HG03378 (cell line): Measurements from ENCODE around the gene CIITA.
A peak's percentile ranks its signal among the peaks of the same experiment; 100 is the strongest.

Source experiments
- ATAC-seq: cut with Tn5 transposase; IDR thresholded peaks from one replicate; pipeline ENCODE4 v1.9.1; 2021; ENCODE audit warnings: mild to moderate bottlenecking, moderate library complexity; ENCODE audit not compliant: unreplicated experiment

The CIITA gene

DNA sequence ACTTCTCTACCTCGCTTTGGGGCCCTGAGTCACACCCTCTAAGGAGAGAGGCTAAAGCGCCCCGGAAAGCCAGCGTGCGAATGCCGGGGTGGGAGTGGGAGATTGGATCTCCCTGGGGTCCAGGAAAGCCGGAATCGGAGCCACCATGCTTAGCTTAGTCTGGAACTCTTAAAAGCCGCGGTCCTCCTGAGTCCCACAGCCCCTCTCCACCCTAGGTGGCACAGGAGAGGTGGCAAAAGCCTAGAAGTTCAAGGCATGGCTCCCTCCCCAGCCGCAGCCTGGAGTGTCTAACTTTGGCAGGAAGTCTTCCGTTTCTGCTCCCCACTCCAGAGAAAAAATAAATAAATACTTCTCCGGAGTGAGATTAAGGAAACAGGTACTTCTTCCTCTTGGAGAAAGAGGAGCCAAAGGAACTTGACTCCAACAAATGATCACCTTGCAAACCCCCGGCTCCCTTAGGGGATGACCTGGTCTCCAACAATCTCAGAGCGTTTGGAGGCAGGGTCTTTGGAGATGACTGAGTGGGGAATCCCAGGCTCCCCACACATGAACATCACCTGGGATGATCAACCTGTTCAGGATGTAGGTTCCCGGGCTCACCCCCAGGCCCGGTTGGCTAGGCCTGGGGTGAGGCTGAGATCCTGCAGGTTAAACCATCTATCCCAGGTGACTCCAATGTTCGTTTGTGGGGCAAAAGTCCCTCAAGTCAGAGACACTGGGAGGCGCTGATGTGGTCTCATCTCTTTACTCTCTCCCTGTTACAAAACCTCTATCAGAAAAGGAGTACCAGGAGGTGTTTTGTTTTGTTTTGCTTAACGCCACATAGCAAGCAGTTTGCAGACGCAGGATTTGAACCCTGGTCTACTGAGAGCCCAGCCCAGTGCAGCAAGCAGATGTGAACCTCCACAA lies 2.9 kb downstream of the CIITA start:
- no peak for ATAC-seq

DNA sequence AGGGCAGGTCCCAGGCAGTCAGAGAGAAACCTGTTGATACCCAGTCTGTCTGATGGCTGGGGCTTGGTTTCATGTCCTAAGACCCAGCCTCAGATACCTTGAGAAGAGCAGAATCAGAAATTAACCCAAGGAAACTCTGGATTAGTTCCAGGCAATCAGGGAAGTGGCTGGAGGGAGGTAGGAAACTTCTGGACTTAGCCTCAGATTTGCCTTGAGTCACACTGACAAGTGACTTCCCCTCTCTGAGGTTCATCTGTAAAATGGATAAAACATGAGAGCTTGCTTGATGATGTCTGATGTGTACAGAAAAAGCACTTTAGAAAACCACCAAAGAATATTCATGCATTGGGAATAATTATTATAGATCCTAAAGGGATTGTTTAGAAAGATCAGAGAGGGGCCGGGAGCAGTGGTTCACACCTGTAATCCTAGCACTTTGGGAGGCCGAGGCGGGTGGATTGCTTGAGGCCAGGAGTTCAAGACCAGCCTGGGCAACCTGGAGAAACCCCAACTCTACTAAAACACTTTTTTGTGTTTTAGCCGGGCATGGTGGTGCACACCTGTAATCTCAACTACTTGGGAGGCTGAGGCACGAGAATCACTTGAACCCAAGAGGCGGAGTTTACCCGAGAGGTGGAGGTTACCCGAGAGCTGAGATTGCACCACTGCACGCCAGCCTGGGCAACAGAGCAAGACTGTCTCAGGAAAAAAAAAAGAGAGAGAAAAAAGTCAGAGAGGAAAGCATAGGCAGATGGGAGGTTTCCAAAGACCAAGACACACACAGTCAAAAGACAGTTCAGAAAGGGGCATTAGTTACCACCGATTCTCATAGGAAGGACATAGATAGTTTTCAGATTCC lies 3.8 kb downstream of the CIITA start:
- ATAC-seq = no peak

DNA sequence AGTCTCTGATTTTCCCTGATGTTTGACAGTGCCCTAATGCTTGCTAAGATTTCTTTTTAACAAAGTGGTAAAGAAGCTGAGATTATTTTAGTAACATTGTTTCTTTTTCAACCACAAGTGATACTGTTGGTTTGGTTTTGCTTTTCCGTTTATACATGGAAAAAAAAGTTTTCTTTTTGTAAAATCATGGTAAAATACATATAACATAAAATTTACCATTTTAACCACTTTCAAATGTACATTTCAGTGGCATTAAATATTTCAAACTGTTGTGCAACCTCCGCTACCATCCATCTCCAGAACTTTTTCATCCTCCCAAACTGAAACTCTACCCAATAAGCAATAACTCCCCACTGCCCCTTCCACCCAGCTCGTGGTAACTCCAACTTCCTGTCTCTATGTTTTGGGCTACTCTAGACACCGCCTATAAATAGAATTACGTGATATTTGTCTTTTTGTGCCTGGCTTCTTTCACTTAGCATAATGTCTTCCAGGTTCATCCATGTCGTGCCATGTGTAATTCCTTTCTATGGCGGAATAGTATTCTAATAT lies 4.6 kb downstream of the CIITA start:
- ATAC-seq = no peak

DNA sequence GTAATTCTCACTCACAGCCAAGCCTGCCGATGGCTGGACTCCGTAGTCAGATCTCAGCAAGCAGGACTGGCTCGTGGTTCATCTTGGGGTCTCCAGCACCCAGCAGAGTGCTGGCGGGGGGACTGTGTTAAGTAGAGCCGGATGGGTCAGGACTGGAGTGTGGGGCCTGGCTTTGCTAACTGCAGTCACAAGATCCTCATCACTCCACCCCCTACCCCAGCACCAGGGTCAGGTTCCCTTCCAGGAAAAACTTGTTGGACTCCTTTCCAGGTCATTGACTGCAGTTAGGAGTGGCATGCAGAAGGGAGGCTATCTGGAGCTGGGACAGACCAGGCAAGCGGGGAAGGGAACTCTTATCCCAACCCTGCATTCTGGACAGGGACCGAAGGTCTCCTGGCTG lies 6.0 kb downstream of the CIITA start:
- ATAC-seq = no peak

DNA sequence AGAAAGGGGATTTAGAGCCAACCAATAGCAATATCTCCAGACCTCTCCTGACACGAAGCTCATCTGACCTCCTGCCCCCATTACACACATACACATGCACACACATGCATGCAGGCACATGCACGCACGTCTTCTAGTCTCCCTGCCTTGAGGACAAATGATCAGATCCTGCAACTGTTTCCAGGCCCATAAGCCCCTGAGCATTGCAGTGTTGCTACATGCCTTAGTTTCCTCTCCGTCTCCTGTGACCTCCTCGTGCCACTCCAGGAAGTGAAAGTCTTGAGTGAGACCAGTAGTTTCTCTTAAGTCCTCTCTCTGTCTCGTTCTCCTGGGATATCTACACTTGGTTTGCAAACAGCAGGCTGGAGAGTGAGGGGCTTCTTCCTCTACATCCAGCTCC lies 8.2 kb downstream of the CIITA start:
- no peak for ATAC-seq

DNA sequence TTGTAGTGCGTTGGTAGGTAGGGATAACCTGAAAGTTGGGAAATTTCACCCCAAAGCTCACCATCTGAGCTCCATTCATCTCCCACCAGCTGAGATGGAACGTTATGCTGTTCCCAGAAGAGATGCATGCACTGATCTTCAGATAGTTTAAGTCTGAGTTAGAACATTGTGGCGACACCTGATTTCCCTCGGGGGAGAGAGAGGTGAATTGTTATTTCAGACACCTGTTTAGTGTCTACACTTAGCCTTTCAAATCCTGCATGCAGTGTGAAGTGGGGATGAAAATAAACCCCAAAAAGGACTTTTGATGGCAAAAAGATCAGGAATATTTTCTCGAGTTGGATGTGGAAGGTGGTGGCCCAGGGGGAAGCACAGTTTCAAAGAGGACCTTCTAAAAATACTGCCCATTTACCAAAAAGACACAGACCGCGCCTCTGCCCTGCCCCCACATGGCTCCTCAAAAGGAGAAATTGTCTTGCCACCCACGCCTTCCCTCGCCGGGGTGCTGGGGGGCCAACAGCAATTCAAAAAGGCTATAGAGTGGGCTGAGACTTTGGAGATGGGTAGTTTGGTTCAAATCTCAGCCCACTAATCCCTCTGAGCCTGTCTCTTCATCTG lies 11.4 kb downstream of the CIITA start:
- no peak for ATAC-seq

DNA sequence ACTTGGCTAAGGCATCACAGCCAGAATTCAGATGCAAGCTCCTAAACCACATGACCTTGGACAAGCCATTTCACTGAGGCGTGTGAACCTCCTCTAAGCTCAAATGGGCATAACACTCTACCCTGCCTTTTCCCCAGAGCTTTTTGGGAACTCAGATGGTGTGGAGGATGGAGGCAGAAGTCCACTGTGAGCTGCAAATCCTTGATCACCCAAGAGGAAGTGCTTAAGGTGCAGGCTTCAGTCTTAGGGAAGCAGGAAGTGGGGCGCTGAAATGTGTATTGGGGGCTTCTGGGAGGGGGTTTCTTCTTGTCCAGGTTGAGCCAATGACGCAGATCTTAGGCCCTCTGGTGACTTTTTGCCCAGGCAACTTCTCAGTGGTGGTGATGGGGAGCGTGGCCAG lies 12.9 kb downstream of the CIITA start:
- ATAC-seq = no peak

DNA sequence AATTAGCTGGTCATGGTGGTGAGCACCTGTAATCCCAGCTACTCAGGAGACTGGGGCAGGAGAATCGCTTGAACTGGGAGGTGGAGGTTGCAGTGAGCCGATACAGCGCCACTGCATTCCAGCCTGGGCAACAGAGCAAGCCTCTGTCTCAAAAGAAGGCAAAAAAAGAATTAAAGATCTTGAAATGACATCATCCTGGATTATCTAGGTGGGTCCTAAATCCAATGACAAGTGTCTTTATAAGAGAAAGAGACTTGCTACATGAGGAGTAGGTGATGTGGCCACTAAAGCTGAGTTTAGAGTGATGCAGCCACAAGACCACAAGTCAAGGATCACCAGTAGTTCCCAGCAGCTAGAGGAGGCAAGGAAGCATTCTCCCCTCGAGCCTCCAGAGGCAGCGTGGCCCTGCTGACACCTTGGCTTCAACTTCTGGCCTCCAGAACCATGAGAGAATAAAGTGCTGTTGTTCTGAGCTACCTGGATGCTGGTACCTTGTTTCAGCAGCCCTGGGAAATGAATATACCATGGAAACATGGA lies 15.8 kb downstream of the CIITA start:
- no peak for ATAC-seq

DNA sequence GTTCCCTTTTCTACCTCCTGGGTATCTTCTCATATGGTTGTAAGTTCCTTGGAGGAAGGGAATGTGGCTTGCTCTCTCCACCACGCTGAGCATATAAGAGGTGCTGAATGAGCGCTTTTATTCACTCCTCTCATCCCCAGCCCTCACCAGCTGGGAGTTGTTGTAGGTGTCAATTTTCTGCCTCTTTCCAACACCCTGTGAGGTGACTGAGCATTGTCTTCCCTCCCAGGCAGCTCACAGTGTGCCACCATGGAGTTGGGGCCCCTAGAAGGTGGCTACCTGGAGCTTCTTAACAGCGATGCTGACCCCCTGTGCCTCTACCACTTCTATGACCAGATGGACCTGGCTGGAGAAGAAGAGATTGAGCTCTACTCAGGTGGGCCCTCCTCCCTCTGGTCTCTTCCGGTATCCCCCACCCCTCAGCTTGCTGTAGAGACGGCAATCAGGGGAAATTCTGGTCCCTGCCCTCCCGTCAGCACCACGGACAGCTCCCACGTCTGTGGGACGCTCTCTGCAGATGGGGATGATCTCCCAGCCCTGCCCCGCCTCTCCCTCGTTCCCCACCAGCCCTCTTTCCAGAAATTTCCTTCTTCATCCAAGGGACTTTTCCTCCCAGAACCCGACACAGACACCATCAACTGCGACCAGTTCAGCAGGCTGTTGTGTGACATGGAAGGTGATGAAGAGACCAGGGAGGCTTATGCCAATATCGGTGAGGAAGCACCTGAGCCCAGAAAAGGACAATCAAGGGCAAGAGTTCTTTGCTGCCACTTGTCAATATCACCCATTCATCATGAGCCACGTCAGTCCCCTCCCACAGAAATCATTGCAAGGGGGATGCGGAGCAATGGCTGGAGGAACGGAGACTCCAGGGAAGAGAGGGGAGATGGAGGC lies 18.3 kb downstream of the CIITA start:
- ATAC-seq = no peak

DNA sequence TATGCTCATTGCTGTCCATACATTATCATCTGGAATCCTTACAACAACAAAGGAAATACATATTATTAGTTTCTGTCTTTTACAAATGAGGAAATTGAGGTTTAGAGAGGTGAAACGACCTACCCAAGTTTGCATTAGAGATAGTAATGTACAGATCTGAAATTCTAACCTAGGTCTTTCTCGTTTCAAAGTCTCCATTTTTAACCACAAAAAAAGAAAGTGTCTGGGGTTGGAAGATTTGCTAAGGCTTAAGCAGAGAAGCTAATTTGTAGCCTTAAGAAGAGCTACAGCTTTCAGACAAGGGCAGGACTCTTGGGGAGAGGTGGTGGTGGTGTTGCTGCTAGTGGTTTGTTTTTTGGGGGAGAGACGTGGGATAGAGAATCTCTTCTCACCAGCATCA lies 19.2 kb downstream of the CIITA start:
- no peak for ATAC-seq

DNA sequence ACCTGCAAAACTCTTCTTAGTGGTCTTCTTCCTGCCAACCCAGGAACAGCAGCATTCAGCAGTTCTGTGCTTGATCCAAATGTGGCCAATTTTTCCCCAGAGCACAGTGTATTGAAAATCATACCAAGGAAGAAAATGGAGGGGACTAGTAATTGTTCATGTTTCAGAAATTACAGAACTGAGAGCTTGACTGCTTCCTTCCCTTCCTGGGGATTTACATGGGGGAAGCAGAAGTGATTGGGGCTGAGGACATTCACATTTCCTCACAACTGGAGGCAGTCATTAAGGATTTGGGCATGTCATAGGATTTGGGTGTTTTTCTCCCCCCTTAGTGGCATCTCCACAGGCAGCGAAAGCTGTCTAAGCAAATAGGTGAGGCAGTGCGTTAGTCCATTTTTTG lies 19.7 kb downstream of the CIITA start:
- no peak for ATAC-seq

DNA sequence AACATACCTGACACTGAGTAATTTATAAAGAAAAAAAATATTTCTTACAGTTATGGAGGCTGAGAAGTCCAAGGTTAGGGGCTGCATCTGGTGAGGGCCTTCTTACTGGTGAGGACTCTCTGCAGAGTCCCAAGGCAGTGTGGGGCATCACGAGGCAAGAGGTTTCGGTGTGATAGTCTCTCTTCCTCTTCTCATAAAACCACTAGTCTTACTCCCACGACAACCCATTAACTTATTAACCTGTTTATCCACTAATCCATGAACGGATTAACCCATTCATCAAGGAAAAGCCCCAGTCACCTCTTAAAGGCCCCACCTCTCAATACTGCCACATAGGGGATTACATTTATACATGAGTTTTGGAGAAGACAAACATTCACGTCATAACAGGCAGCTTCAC lies 20.1 kb downstream of the CIITA start:
- peak; percentile 69 for ATAC-seq

DNA sequence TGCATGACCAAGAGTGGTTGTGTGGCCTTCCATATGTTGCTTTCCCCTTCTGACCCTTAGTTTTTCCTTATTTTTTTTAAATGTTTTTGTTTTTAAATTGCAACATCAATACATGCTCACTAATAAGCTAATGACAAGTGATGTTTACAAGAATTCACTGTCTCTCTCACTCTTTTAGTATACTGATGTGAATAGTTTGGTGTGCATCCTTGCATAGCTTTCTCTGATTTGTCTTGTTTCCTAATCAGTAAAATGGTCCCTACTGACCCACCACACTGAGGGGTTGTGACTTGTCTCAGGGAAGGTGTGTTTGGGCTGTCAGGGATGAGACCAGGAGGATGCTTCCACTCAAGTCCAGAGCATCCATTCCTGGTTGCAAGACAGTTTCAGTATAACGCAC lies 26.0 kb downstream of the CIITA start:
- ATAC-seq = no peak

DNA sequence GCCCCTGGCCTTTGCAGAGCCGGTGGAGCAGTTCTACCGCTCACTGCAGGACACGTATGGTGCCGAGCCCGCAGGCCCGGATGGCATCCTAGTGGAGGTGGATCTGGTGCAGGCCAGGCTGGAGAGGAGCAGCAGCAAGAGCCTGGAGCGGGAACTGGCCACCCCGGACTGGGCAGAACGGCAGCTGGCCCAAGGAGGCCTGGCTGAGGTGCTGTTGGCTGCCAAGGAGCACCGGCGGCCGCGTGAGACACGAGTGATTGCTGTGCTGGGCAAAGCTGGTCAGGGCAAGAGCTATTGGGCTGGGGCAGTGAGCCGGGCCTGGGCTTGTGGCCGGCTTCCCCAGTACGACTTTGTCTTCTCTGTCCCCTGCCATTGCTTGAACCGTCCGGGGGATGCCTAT lies 29.5 kb downstream of the CIITA start:
- ATAC-seq = no peak

DNA sequence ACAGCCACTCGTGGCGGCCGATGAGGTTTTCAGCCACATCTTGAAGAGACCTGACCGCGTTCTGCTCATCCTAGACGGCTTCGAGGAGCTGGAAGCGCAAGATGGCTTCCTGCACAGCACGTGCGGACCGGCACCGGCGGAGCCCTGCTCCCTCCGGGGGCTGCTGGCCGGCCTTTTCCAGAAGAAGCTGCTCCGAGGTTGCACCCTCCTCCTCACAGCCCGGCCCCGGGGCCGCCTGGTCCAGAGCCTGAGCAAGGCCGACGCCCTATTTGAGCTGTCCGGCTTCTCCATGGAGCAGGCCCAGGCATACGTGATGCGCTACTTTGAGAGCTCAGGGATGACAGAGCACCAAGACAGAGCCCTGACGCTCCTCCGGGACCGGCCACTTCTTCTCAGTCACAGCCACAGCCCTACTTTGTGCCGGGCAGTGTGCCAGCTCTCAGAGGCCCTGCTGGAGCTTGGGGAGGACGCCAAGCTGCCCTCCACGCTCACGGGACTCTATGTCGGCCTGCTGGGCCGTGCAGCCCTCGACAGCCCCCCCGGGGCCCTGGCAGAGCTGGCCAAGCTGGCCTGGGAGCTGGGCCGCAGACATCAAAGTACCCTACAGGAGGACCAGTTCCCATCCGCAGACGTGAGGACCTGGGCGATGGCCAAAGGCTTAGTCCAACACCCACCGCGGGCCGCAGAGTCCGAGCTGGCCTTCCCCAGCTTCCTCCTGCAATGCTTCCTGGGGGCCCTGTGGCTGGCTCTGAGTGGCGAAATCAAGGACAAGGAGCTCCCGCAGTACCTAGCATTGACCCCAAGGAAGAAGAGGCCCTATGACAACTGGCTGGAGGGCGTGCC lies 30.1 kb downstream of the CIITA start:
- ATAC-seq = no peak

DNA sequence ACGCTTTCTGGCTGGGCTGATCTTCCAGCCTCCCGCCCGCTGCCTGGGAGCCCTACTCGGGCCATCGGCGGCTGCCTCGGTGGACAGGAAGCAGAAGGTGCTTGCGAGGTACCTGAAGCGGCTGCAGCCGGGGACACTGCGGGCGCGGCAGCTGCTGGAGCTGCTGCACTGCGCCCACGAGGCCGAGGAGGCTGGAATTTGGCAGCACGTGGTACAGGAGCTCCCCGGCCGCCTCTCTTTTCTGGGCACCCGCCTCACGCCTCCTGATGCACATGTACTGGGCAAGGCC lies 30.7 kb downstream of the CIITA start:
- ATAC-seq = no peak

DNA sequence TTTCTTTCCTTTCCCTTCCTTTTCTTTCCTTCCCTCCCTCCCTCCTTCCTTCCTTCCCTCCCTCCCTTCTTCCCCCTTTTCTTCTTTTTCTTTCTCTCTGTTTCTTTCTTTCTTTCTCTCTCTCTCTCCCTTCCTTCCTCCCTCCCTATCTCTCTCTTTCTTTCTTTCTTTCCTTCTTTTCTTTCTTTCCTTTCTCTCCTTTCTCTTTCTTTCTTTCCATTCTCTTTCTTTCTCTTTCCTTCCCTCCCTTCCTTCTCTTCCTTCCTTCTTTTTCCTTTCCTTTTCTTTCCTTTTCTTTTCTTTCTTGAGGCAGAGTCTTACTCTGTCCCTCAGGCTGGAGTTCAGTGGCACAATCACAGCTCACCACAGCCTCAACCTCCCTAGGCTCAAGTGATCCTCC lies 34.3 kb downstream of the CIITA start:
- no peak for ATAC-seq

DNA sequence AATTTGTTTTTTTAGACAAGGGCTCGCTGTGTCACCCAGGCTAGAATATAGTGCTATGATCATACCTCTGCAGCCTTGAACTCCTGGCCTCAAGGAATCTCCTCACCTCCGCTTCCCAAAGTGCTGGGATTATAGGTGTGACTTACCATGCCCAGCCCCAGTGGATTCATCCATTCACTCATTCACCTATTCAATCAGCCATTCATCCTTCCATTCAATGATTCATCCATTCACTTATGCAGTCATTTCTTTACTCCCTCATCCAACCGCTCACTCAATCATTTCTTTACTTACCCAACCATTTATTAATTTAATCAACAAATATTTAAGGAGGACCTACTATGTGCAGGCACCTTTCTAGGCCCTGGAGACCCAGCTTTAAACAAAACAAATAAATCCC lies 39.5 kb downstream of the CIITA start:
- no peak for ATAC-seq

DNA sequence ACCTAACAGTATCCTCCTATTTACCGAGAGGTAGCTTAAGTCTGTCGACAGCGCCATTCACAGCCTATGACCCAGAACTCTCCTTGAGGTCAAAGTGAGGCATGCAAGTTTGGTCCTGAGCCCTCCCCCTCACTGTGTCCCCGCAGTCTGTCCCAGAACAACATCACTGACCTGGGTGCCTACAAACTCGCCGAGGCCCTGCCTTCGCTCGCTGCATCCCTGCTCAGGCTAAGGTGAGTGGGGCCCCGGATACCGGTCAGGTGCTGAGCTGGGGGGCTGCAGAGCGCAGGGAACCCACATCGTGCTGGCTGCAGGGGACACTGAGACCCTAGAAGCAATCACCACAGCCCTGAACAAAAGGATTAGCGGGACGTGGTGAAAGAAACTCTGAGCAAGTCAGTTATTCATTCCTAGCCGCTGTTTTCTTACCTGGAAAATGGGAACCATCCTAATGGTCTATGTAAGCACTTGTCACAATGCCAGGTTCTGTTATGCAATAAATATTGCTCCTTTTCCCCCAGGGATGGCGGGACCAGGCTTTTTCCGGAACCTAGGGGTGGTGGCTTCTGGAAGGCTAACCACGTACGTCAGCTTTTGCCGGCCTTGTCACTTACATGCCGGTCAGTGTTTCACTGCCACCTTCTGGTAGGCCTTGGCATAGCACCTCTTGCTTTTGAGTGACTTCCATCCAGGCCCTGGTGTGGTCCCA lies 41.4 kb downstream of the CIITA start:
- no peak for ATAC-seq
